Mesothelial cell of epicardium (in vitro differentiated cells): ENCODE results near the gene ZNF384. TPM values are rescaled to one million over a fixed set of nuclear protein-coding genes. Genes with fewer than 3 reads are reported as not detected.
"Not testable (repeated sequence)": the region's sequence is repeated elsewhere in the genome, so short reads cannot be mapped to it uniquely, and the experiment has no call there.

ENCODE experiments used
- DNase-seq, 2 experiments: peaks; one replicate each; pipeline ENCODE4 v3.0.0; 2021; ENCODE audit warnings: low spot score in 2 of 2; ENCODE audit not compliant: unreplicated experiment in 2 of 2
- H3K27ac Mint-ChIP-seq: 2 replicates; pipeline ENCODE4 v1.8.0; 2021; ENCODE audit warnings: mixed read lengths
- H3K27me3 Mint-ChIP-seq: 2 replicates; pipeline ENCODE4 v1.8.0; 2021; ENCODE audit warnings: low read depth, mixed read lengths
- H3K36me3 Mint-ChIP-seq: 2 replicates; pipeline ENCODE4 v1.8.0; 2021; ENCODE audit warnings: mixed read lengths
- H3K4me1 Mint-ChIP-seq: 2 replicates; pipeline ENCODE4 v1.8.0; 2021; ENCODE audit warnings: mixed read lengths
- H3K4me3 Mint-ChIP-seq: 2 replicates; pipeline ENCODE4 v1.8.0; 2021; ENCODE audit warnings: mild to moderate bottlenecking, moderate library complexity, mixed read lengths
- H3K9me3 Mint-ChIP-seq: 2 replicates; pipeline ENCODE4 v1.8.0; 2021; ENCODE audit warnings: mixed read lengths
- total RNA-seq: library from RNA; stranded (reverse); gene quantifications from 3 replicates; pipeline ENCODE4 v1.2.1, GENCODE V29; 2021
- TF ChIP-seq, protein P1 (sequence below): fragments of 200-600 bp; sonication (generic); IDR thresholded peaks from one replicate; pipeline ENCODE4 v1.5.0; 2021; ENCODE audit warnings: antibody characterized with exemption; ENCODE audit not compliant: unreplicated experiment

Gene ZNF384
- total RNA-seq, 1 donor from 2014 or later, result 101 TPM

GRCh38 chr12:6716874-6717437 lies 27.8 kb upstream of the ZNF384 start:
- H3K36me3 Mint-ChIP-seq, result no peaks in the 10 kb centered on the region
- peaks cover 6% of the 10 kb centered on the region for H3K9me3 Mint-ChIP-seq
- H3K4me1 Mint-ChIP-seq, result no peaks in the 10 kb centered on the region
- peaks cover 14% of the 10 kb centered on the region for H3K27me3 Mint-ChIP-seq
- TF ChIP-seq, protein P1, sequence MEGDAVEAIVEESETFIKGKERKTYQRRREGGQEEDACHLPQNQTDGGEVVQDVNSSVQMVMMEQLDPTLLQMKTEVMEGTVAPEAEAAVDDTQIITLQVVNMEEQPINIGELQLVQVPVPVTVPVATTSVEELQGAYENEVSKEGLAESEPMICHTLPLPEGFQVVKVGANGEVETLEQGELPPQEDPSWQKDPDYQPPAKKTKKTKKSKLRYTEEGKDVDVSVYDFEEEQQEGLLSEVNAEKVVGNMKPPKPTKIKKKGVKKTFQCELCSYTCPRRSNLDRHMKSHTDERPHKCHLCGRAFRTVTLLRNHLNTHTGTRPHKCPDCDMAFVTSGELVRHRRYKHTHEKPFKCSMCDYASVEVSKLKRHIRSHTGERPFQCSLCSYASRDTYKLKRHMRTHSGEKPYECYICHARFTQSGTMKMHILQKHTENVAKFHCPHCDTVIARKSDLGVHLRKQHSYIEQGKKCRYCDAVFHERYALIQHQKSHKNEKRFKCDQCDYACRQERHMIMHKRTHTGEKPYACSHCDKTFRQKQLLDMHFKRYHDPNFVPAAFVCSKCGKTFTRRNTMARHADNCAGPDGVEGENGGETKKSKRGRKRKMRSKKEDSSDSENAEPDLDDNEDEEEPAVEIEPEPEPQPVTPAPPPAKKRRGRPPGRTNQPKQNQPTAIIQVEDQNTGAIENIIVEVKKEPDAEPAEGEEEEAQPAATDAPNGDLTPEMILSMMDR, result no peak
- DNase-seq, result no peak
- H3K27ac Mint-ChIP-seq, result no peak overlapping the region
- H3K4me3 Mint-ChIP-seq, result no peak overlapping the region

DNA sequence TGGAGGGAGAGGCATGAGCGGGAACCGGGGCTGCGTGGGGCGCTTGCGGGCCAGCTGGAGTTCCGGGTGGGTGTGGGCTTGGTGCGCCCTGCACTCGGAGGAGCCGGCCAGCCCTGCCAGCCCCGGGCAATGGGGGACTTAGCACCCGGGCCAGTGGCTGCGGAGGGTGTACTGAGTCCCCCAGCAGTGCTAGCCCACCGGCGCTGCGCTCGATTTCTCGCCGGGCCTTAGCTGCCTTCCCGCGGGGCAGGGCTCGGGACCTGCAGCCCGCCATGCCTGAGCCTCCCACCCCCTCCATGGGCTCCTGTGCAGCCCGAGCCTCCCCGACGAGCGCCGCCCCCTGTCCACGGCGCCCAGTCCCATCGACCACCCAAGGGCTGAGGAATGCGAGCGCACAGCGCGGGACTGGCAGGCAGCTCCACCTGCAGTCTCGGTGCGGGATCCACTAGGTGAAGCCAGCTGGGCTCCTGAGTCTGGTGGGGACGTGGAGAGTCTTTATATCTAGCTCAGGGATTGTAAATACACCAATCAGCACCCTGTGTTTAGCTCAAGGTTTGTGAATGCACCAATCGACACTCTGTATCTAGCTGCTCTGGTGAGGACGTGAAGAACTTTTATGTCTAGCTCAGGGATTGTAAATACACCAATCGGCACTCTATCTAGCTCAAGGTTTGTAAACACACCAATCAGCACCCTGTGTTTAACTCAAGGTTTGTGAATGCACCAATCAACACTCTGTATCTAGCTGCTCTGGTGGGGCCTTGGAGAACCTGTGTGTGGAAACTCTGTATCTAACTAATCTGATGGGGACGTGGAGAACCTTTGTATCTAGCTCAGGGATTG lies 27.1 kb upstream of the ZNF384 start:
- not testable (repeated sequence) for H3K4me1 Mint-ChIP-seq, H3K4me3 Mint-ChIP-seq, H3K27ac Mint-ChIP-seq, DNase-seq, H3K36me3 Mint-ChIP-seq, H3K9me3 Mint-ChIP-seq
- peaks cover 11% of the 10 kb centered on the region for H3K27me3 Mint-ChIP-seq

DNA sequence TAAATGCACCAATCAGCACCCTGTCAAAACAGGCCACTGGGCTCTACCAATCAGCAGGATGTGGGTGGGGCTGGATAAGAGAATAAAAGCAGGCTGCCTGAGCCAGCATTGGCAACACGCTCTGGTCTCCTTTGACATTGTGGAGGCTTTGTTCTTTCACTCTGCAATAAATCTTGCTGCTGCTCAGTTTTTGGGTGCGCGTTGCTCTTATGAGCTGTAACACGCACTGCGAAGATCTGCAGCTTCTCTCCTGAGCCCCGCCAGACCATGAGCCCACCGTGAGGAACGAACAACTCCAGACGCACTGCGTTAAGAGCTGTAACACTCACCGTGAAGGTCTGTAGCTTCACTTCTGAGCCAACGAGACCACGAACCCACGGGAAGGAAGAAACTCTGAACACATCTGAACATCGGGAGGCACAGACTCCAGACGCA lies 19.8 kb upstream of the ZNF384 start:
- H3K4me3 Mint-ChIP-seq, result no peak overlapping the region
- no peaks in the 10 kb centered on the region for H3K9me3 Mint-ChIP-seq
- DNase-seq, result no peak
- no peak overlapping the region for H3K27ac Mint-ChIP-seq
- H3K36me3 Mint-ChIP-seq, result no peaks in the 10 kb centered on the region
- H3K27me3 Mint-ChIP-seq, result peaks cover 16% of the 10 kb centered on the region
- TF ChIP-seq, protein P1, result no peak
- no peaks in the 10 kb centered on the region for H3K4me1 Mint-ChIP-seq

DNA sequence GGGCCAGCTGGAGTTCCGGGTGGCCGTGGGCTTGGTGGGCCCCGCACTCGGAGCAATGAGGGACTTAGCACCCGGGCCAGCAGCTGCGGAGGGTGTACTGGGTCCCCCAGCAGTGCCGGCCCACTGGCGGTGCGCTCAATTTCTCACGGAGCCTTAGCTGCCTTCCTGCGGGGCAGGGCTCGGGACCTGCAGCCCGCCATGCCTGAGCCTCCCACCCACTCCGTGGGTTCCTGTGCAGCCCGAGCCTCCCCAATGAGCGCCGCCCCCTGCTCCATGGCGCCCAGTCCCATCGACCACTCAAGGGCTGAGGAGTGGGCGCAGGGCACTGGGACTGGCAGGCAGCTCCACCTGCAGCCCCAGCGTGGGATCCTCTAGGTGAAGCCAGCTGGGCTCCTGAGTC lies 19.2 kb upstream of the ZNF384 start:
- not testable (repeated sequence) for H3K27ac Mint-ChIP-seq, H3K36me3 Mint-ChIP-seq

DNA sequence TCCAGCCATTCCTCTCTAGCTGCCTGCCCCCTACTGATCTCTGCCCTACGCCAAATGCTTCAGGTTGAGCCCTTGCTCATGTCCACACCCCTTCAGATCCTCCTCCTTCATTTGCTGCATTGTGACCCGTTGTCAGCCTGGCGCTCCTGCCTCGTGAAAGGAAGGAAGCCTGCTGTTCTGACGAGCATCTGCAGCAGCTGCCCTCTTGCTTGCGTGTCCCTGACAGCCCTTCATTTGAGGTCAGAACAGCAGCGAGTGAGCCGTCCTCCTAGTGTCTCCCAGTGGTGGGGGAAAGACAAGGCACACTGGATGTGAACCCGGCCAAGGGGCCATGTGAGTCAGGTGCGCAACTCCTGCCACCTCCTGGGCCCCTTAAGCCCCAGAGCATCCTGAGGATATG lies 14.5 kb upstream of the ZNF384 start:
- no peak overlapping the region for H3K27ac Mint-ChIP-seq
- peaks cover 17% of the 10 kb centered on the region for H3K4me1 Mint-ChIP-seq
- H3K36me3 Mint-ChIP-seq, result no peaks in the 10 kb centered on the region
- no peaks in the 10 kb centered on the region for H3K9me3 Mint-ChIP-seq
- TF ChIP-seq, protein P1, result no peak
- peaks cover 65% of the 10 kb centered on the region for H3K27me3 Mint-ChIP-seq
- no peak overlapping the region for H3K4me3 Mint-ChIP-seq
- DNase-seq, result no peak

More for the DNA sequence above, 19.2 kb upstream of the ZNF384 start:
- H3K4me3 Mint-ChIP-seq, DNase-seq, H3K4me1 Mint-ChIP-seq, H3K9me3 Mint-ChIP-seq: not testable (repeated sequence)
- peaks cover 23% of the 10 kb centered on the region for H3K27me3 Mint-ChIP-seq

GRCh38 chr12:6701078-6701768 lies 12.0 kb upstream of the ZNF384 start:
- no peak overlapping the region for H3K27ac Mint-ChIP-seq
- peaks cover 17% of the 10 kb centered on the region for H3K4me1 Mint-ChIP-seq
- H3K4me3 Mint-ChIP-seq, result peak overlapping the region; percentile 75
- no peak for DNase-seq
- H3K36me3 Mint-ChIP-seq, result no peaks in the 10 kb centered on the region
- TF ChIP-seq, protein P1, result no peak
- H3K9me3 Mint-ChIP-seq, result no peaks in the 10 kb centered on the region
- peaks cover 85% of the 10 kb centered on the region for H3K27me3 Mint-ChIP-seq
